PC-9 (cell line): Measurements from ENCODE around the gene MEP1B. TPM values are rescaled to one million over a fixed set of nuclear protein-coding genes. Genes with fewer than 3 reads are reported as not detected.

Experiments
- BruUV-seq: library from RNA; stranded (reverse); fragments of 400-500 nt; replicated peaks from 2 replicates; lab custom pipeline; 2021; lab: Mats Ljungman, UMichigan
- CTCF ChIA-PET: fragments of 300-600 bp; sonication (Branson Sonifier 250); formaldehyde crosslinking; loops from one replicate; lab custom pipeline; 2022; ENCODE audit warnings: antibody characterized with exemption; lab: Charles Lee
- POLR2A ChIA-PET: fragments of 300-600 bp; sonication (Branson Sonifier 250); formaldehyde crosslinking; loops from one replicate; lab custom pipeline; 2022; ENCODE audit warnings: antibody characterized with exemption; ENCODE audit not compliant: unreplicated experiment; lab: Charles Lee
- DNase-seq, 2 experiments: peaks; one replicate each; pipeline versions ENCODE4 v3.0.0 to v3.0.0-alpha.2; 2015 to 2022; ENCODE audit warnings: mixed read lengths in 1 of 2
- H2AFZ ChIP-seq: fragments of 200-600 bp; sonication (generic); 2 replicates; pipeline ENCODE4 v1.8.1; 2017; ENCODE audit warnings: antibody characterized with exemption
- H3F3A ChIP-seq: fragments of 200-600 bp; sonication (generic); 2 replicates; pipeline ENCODE4 v1.8.1; 2017; ENCODE audit warnings: antibody characterized with exemption, mild to moderate bottlenecking, low read depth; ENCODE audit not compliant: insufficient read depth
- H3K27ac ChIP-seq: fragments of 200-600 bp; sonication (generic); 2 replicates; pipeline ENCODE4 v1.6.1; 2016; ENCODE audit warnings: mixed run types
- H3K27me3 ChIP-seq: fragments of 200-600 bp; sonication (generic); 2 replicates; pipeline ENCODE4 v1.6.1; 2016; ENCODE audit warnings: low read depth, mixed run types; ENCODE audit not compliant: insufficient read depth
- H3K36me3 ChIP-seq: fragments of 200-600 bp; sonication (generic); 2 replicates; pipeline ENCODE4 v1.6.1; 2016; ENCODE audit warnings: low read depth, mixed run types
- H3K4me1 ChIP-seq: fragments of 200-600 bp; sonication (generic); replicated peaks from 2 replicates; pipeline ENCODE4 v1.6.1; 2016; ENCODE audit warnings: mixed run types; ENCODE audit not compliant: insufficient read depth
- H3K4me2 ChIP-seq: fragments of 200-600 bp; sonication (generic); 2 replicates; pipeline ENCODE4 v1.6.1; 2017; ENCODE audit warnings: mixed run types
- H3K4me3 ChIP-seq: fragments of 200-600 bp; sonication (generic); 2 replicates; pipeline ENCODE4 v1.6.1; 2016; ENCODE audit warnings: mixed run types
- H3K79me2 ChIP-seq: fragments of 200-600 bp; sonication (generic); 2 replicates; pipeline ENCODE4 v1.6.1; 2017; ENCODE audit warnings: low read depth, mixed run types
- H3K9me2 ChIP-seq: fragments of 200-600 bp; sonication (generic); 2 replicates; pipeline ENCODE4 v1.8.1; 2017; ENCODE audit warnings: mild to moderate bottlenecking; ENCODE audit not compliant: insufficient read depth
- H3K9me3 ChIP-seq: fragments of 200-600 bp; sonication (generic); 2 replicates; pipeline ENCODE4 v1.8.1; 2016; ENCODE audit warnings: low read depth; ENCODE audit not compliant: insufficient read depth
- H4K20me1 ChIP-seq: fragments of 200-600 bp; sonication (generic); 2 replicates; pipeline ENCODE4 v1.8.1; 2017; ENCODE audit not compliant: insufficient read depth
- EZH2 ChIP-seq: fragments of 200-600 bp; sonication (generic); IDR thresholded peaks from 2 replicates; pipeline ENCODE4 v1.8.0; 2017; ENCODE audit warnings: antibody characterized with exemption, low read depth
- intact Hi-C: fragments of 100-400 bp; cut with micrococcal nuclease; formaldehyde crosslinking; loops from one replicate; pipeline ENCODE4 v1.10.0; 2022; ENCODE audit not compliant: unreplicated experiment
- total RNA-seq: library from RNA; stranded (reverse); gene quantifications from 2 replicates; pipeline ENCODE4 v1.2.3, GENCODE V29; 2021
- TF ChIP-seq, protein P1 (sequence below): fragments of 200-600 bp; sonication (generic); conservative IDR thresholded peaks from 2 replicates; pipeline ENCODE4 v1.6.1; 2017; ENCODE audit warnings: mixed run types, antibody characterized with exemption, mild to moderate bottlenecking, moderate library complexity

MEP1B gene
- total RNA-seq, 1 experiment from 2014 or later, result not detected

DNA sequence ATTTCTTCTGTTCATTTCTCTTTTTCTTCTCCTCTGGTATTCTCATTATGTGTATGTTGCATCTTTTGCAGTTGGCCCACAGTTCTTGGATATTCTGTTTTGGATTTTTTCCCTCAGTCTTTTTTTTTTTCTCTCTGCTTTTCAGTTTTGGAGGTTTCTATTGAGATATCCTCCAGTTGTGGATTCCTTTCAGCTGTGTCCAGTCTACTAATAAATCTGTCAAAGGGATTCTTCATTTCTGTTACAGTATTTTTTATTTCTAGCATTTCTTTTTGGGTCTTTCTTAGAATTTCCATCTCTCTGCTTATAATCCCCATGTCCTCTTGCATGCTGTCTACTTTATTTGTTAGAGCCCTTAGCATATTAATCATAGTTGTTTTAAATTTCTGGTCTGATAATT lies 6.3 kb upstream of the MEP1B start:
- Histone ChIP-seq H3K9me3 (no peaks in the 10 kb centered on the region), H3K36me3 (no peaks in the 10 kb centered on the region), H3K4me3 (no peak overlapping the region), H3K27ac (no peak overlapping the region), H3K27me3 (no peaks in the 10 kb centered on the region), H3K79me2 (no peaks in the 10 kb centered on the region), H3K4me1 (no peaks in the 10 kb centered on the region), H2AFZ (no peak overlapping the region), H4K20me1 (no peaks in the 10 kb centered on the region), H3F3A (no peaks in the 10 kb centered on the region), H3K4me2 (no peak overlapping the region), H3K9me2 (no peaks in the 10 kb centered on the region)
- no peak for DNase-seq
- BruUV-seq, result no TSS peak
- POLR2A ChIA-PET, result no interaction called here
- TF ChIP-seq, protein P1, sequence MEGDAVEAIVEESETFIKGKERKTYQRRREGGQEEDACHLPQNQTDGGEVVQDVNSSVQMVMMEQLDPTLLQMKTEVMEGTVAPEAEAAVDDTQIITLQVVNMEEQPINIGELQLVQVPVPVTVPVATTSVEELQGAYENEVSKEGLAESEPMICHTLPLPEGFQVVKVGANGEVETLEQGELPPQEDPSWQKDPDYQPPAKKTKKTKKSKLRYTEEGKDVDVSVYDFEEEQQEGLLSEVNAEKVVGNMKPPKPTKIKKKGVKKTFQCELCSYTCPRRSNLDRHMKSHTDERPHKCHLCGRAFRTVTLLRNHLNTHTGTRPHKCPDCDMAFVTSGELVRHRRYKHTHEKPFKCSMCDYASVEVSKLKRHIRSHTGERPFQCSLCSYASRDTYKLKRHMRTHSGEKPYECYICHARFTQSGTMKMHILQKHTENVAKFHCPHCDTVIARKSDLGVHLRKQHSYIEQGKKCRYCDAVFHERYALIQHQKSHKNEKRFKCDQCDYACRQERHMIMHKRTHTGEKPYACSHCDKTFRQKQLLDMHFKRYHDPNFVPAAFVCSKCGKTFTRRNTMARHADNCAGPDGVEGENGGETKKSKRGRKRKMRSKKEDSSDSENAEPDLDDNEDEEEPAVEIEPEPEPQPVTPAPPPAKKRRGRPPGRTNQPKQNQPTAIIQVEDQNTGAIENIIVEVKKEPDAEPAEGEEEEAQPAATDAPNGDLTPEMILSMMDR, result no peak
- no peak for TF ChIP-seq EZH2
- CTCF ChIA-PET, result no interaction called here
- intact Hi-C loops, result no loop called here

- no peaks in the 10 kb centered on the region for H3F3A ChIP-seq
- no TSS peak for BruUV-seq
- no peak for TF ChIP-seq EZH2
- TF ChIP-seq, protein P1, result no peak
- H3K79me2 ChIP-seq, result no peaks in the 10 kb centered on the region
- no peaks in the 10 kb centered on the region for H3K9me3 ChIP-seq
- no peak for DNase-seq
- H4K20me1 ChIP-seq, result no peaks in the 10 kb centered on the region
- ChIA-PET POLR2A (no interaction called here), CTCF (interaction anchor here (0.6 kb wide), 1 partner anchor 82 kb away, joined by 3 read pairs; no protein-coding TSS in a partner anchor)
- intact Hi-C loops, result no loop called here
- no peak overlapping the region for H3K4me3 ChIP-seq
- H3K27me3 ChIP-seq, result no peaks in the 10 kb centered on the region
- no peaks in the 10 kb centered on the region for H3K4me1 ChIP-seq
- H3K4me2 ChIP-seq, result no peak overlapping the region
- H3K9me2 ChIP-seq, result no peaks in the 10 kb centered on the region
- no peaks in the 10 kb centered on the region for H3K36me3 ChIP-seq
- no peak overlapping the region for H3K27ac ChIP-seq
- H2AFZ ChIP-seq, result no peak overlapping the region
Measured at GRCh38 chr18:32190209-32190608, 370 bp downstream of the MEP1B start.

DNA sequence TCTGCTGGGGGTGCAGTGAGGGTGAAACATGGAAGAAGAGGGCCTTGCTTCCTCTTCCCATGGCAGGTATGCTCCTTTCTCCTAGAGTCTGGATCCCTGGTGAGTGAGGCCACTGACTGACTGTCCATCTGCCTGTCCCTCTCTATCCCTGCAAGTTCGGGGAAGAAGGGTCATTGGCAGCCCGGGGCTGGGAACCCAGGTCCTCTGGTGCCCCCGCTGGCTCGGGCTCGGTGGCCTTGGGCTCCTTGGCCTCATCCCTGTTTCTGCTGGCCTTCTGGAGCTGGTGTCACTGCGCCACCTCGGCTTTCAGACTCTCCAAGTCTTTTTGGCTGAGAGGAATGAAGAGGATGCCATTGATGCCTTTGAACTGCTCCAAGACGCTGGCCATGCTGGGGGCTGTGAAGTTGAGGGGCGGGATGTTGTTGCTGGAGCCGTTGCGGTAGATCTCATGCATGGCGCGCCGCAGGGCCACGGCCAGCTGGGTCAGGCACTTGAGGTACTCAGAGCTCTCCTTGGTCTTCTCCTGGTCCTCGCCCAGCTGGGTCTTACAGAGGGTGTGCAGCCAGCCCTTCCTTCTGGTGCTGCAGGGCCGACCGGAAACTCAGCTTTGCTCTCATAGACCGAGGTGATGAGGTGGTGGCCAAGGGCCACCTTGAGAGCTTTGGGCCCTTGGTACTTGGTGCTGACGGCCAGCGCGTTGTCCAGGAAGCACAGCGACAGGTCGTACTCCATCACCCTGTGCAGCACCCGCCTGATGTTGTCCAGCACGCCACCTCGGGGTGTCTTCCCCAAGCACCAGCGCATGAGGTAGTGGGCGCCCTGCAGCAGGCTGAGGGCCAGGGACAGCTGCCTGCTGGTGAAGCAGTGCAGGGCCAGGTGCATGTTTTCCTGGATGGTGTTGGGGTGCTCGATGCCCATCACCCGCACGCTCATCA lies 6.3 kb downstream of the MEP1B start:
- POLR2A ChIA-PET, result no interaction called here
- CTCF ChIA-PET, result no interaction called here
- H3K4me3 ChIP-seq, result no peak overlapping the region

More for the DNA sequence above, 6.3 kb downstream of the MEP1B start:
- H3K36me3 ChIP-seq, result no peaks in the 10 kb centered on the region
- intact Hi-C loops, result no loop called here
- no peak overlapping the region for H3K4me2 ChIP-seq
- TF ChIP-seq EZH2, result no peak
- TF ChIP-seq, protein P1, result no peak
- no TSS peak for BruUV-seq
- H3F3A ChIP-seq, result no peaks in the 10 kb centered on the region
- H3K9me2 ChIP-seq, result no peaks in the 10 kb centered on the region
- no peak for DNase-seq
- H2AFZ ChIP-seq, result no peak overlapping the region
- no peaks in the 10 kb centered on the region for H3K27me3 ChIP-seq
- no peaks in the 10 kb centered on the region for H3K4me1 ChIP-seq
- H3K27ac ChIP-seq, result no peak overlapping the region
- no peaks in the 10 kb centered on the region for H3K9me3 ChIP-seq
- no peaks in the 10 kb centered on the region for H4K20me1 ChIP-seq
- no peaks in the 10 kb centered on the region for H3K79me2 ChIP-seq
